OCI-LY1 (cell line): ENCODE data around the gene POU6F2.

Experiments
- H2AFZ ChIP-seq: fragments of 200-600 bp; sonication (generic), shearing (Covaris generic); 2 replicates; pipeline ENCODE4 v1.6.0; 2014; ENCODE audit warnings: antibody characterized with exemption, mild to moderate bottlenecking, low read length
- H3F3A ChIP-seq: fragments of 200-600 bp; sonication (generic), shearing (Covaris generic); 2 replicates; pipeline ENCODE4 v1.6.0; 2014; ENCODE audit warnings: mild to moderate bottlenecking, antibody characterized with exemption, low read length, moderate library complexity; ENCODE audit not compliant: insufficient read depth
- H3K27ac ChIP-seq: fragments of 200-600 bp; sonication (generic); 2 replicates; pipeline ENCODE4 v1.5.1; 2014; ENCODE audit warnings: low read length, mixed run types, mild to moderate bottlenecking, low read depth; ENCODE audit not compliant: poor library complexity, severe bottlenecking
- H3K27me3 ChIP-seq: fragments of 200-600 bp; sonication (generic); 2 replicates; pipeline ENCODE4 v1.6.0; 2014; ENCODE audit warnings: antibody characterized with exemption, mild to moderate bottlenecking, low read length, moderate library complexity; ENCODE audit not compliant: insufficient read depth
- H3K36me3 ChIP-seq: fragments of 200-600 bp; sonication (generic); 2 replicates; pipeline ENCODE4 v1.6.1; 2014; ENCODE audit warnings: mild to moderate bottlenecking, antibody characterized with exemption, low read length, moderate library complexity, mixed read lengths; ENCODE audit not compliant: insufficient read depth
- H3K4me1 ChIP-seq: fragments of 200-600 bp; sonication (generic); 2 replicates; pipeline ENCODE4 v1.5.1; 2014; ENCODE audit warnings: mild to moderate bottlenecking, low read length, moderate library complexity; ENCODE audit not compliant: insufficient read depth, severe bottlenecking
- H3K4me2 ChIP-seq: fragments of 200-600 bp; sonication (generic), shearing (Covaris generic); 2 replicates; pipeline ENCODE4 v1.6.1; 2014; ENCODE audit warnings: low read length
- H3K4me3 ChIP-seq: fragments of 200-600 bp; sonication (generic); 2 replicates; pipeline ENCODE4 v1.5.1; 2014; ENCODE audit warnings: low read length, low read depth, mild to moderate bottlenecking, mixed read lengths; ENCODE audit not compliant: poor library complexity, severe bottlenecking
- H3K79me2 ChIP-seq: fragments of 200-600 bp; shearing (Covaris generic); 2 replicates; pipeline ENCODE4 v1.6.1; 2016; ENCODE audit warnings: mixed run types, low read length, mixed read lengths; ENCODE audit not compliant: insufficient read depth
- H3K9ac ChIP-seq: fragments of 200-600 bp; sonication (generic), shearing (Covaris generic); 2 replicates; pipeline ENCODE4 v1.6.1; 2014; ENCODE audit warnings: mild to moderate bottlenecking, low read length, mixed read lengths
- H3K9me2 ChIP-seq: fragments of 200-600 bp; sonication (generic), shearing (Covaris generic); 2 replicates; pipeline ENCODE4 v1.6.1; 2014; ENCODE audit warnings: low read depth, mild to moderate bottlenecking, low read length, mixed read lengths
- H3K9me3 ChIP-seq: fragments of 200-600 bp; shearing (Covaris generic); 2 replicates; pipeline ENCODE4 v1.6.1; 2014; ENCODE audit warnings: low read length, mixed read lengths
- H4K20me1 ChIP-seq: fragments of 200-600 bp; sonication (generic), shearing (Covaris generic); 2 replicates; pipeline ENCODE4 v1.6.0; 2016; ENCODE audit warnings: mild to moderate bottlenecking, low read length; ENCODE audit not compliant: insufficient read depth
- EZH2 ChIP-seq: fragments of 200-600 bp; sonication (generic), shearing (Covaris generic); IDR thresholded peaks from 2 replicates; pipeline ENCODE4 v1.8.0; 2017; ENCODE audit warnings: borderline replicate concordance, mixed run types, mild to moderate bottlenecking, antibody characterized with exemption, low read length, moderate library complexity, mixed read lengths
- TF ChIP-seq, protein P1 (sequence below): fragments of 200-600 bp; sonication (generic), shearing (Covaris generic); IDR thresholded peaks from 2 replicates; pipeline ENCODE4 v1.5.1; 2017; ENCODE audit warnings: mild to moderate bottlenecking, antibody characterized with exemption, low read length, moderate library complexity, mixed read lengths

Gene POU6F2

GRCh38 chr7:39392151-39392550, 414.4 kb downstream of the POU6F2 start:
- Histone ChIP-seq H3K9me2 (no peaks in the 10 kb centered on the region), H4K20me1 (no peaks in the 10 kb centered on the region), H3K4me2 (no peak overlapping the region), H3K36me3 (no peaks in the 10 kb centered on the region), H3K9ac (no peak overlapping the region), H2AFZ (no peak overlapping the region), H3F3A (no peaks in the 10 kb centered on the region), H3K79me2 (no peaks in the 10 kb centered on the region), H3K27ac (no peak overlapping the region), H3K9me3 (no peaks in the 10 kb centered on the region), H3K4me3 (no peak overlapping the region), H3K4me1 (no peaks in the 10 kb centered on the region), H3K27me3 (no peaks in the 10 kb centered on the region)
- no peak for TF ChIP-seq EZH2
- TF ChIP-seq, protein P1, sequence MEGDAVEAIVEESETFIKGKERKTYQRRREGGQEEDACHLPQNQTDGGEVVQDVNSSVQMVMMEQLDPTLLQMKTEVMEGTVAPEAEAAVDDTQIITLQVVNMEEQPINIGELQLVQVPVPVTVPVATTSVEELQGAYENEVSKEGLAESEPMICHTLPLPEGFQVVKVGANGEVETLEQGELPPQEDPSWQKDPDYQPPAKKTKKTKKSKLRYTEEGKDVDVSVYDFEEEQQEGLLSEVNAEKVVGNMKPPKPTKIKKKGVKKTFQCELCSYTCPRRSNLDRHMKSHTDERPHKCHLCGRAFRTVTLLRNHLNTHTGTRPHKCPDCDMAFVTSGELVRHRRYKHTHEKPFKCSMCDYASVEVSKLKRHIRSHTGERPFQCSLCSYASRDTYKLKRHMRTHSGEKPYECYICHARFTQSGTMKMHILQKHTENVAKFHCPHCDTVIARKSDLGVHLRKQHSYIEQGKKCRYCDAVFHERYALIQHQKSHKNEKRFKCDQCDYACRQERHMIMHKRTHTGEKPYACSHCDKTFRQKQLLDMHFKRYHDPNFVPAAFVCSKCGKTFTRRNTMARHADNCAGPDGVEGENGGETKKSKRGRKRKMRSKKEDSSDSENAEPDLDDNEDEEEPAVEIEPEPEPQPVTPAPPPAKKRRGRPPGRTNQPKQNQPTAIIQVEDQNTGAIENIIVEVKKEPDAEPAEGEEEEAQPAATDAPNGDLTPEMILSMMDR, result no peak

GRCh38 chr7:39394105-39394680, 416.5 kb downstream of the POU6F2 start:
- Histone ChIP-seq H3K9me3 (no peaks in the 10 kb centered on the region), H3K9ac (no peak overlapping the region), H3K36me3 (no peaks in the 10 kb centered on the region), H3K79me2 (no peaks in the 10 kb centered on the region), H4K20me1 (no peaks in the 10 kb centered on the region), H3K4me1 (no peaks in the 10 kb centered on the region), H3K27me3 (no peaks in the 10 kb centered on the region), H2AFZ (no peak overlapping the region), H3K9me2 (no peaks in the 10 kb centered on the region), H3K27ac (no peak overlapping the region), H3F3A (no peaks in the 10 kb centered on the region), H3K4me2 (no peak overlapping the region), H3K4me3 (no peak overlapping the region)
- TF ChIP-seq, protein P1, result no peak
- TF ChIP-seq EZH2, result no peak

DNA sequence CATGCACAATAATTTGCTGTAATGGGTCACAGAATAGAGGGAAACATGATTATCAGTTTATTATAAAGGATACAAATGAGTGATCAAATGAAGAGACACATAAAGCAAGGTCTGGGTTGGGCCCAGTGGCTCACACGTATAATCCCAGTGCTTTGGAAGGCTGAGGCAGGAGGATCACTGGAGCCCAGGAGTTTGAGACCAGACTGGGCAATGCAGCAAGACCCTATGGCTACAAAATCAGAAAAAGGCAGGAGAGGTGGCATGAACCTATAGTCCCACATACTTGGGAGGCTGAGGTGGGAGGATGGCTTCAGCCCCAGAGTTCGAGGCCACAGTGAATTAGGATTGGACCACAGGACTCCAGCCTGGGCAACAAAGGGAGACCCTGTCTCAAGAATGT, 421.7 kb downstream of the POU6F2 start:
- no peaks in the 10 kb centered on the region for H3K9me3 ChIP-seq
- H4K20me1 ChIP-seq, result no peaks in the 10 kb centered on the region
- no peaks in the 10 kb centered on the region for H3K79me2 ChIP-seq
- no peak overlapping the region for H3K27ac ChIP-seq
- no peaks in the 10 kb centered on the region for H3F3A ChIP-seq
- H3K36me3 ChIP-seq, result no peaks in the 10 kb centered on the region
- H2AFZ ChIP-seq, result no peak overlapping the region
- no peak overlapping the region for H3K4me3 ChIP-seq
- H3K9ac ChIP-seq, result no peak overlapping the region
- no peaks in the 10 kb centered on the region for H3K27me3 ChIP-seq
- TF ChIP-seq EZH2, result no peak
- TF ChIP-seq, protein P1, result no peak
- no peak overlapping the region for H3K4me2 ChIP-seq
- H3K9me2 ChIP-seq, result no peaks in the 10 kb centered on the region
- no peaks in the 10 kb centered on the region for H3K4me1 ChIP-seq
